NCI-H1436 treated with DMSO at 0.1 percent for 48 hours (cell line): ENCODE results near the gene MEF2D.

ENCODE experiments used
- DNase-seq: peaks from one replicate; lab custom pipeline; 2025; lab: John Stamatoyannopoulos, UW

The MEF2D gene

DNA sequence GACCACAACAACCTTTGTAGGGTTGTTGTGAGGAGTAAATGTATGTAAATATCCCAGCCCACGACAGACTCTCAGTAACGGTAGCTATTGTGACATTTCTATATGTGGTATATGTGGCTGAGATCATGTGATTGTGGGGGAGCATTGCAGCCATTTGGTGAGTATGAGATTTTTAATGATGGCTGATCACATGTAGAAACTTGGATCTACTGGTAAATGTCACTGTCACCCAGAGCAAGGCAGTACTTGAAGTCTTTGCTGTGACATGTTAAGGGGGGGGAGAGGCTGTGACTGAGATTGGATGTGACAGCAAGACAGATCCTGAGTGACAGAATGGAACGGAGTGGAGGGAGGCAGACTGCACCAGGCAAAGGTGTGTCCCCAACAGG is 23.9 kb upstream of the MEF2D start:
- DNase-seq = no peak

DNA sequence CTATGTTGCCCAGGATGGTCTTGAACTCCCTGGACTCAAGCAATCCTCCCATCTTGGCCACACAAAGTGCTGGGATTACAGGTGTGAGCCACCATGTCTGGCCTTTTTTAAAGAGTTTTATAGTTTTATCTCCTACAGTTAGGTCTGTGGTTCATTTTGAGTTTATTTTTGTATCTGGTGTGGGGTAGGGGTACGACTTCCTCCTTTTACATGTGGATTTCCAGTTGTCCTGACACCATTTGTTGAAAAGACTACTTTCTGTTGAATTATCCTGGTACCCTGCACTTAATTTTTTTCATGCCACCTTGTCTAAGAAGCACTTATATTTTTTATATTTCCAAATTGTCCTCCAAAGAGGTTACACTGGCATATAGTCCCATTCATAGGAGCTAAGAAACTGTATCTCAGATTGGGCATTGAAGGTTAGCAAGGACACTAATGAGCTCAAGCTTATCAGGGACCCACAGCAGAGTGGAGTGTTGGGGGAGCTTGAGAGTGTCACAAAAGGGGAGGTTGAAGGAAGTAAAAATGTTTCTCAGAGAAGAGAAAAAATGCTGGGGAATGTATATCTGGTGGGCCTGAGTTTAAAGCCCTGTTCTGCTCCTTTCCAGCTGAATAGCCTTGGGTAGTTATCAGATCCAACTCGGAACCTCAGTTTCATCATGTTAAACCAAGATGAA is 23.4 kb upstream of the MEF2D start:
- no peak for DNase-seq

DNA sequence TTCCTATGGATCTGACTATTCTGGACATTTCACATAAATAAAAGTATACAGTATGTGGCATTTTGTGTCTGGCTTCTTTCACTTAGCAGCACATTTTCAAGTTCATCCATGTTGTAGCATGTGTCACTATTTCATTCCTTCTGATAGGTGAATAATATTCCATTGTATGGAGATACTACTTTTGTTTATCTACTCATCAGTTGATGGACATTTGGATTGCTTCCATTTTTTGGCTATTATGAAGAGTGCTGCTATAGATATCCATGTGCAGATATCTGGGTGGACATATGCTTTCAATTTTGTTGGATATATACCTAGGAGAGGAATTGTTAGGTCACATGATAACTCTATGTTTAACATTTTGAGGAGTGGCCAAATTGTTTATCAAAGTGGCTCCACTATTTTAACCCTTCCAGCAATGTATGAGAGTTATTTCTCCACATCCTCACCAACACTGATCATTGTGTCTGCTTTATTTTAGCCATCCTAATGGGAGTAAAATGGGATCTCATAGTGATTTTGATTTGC is 21.9 kb upstream of the MEF2D start:
- DNase-seq = no peak

DNA sequence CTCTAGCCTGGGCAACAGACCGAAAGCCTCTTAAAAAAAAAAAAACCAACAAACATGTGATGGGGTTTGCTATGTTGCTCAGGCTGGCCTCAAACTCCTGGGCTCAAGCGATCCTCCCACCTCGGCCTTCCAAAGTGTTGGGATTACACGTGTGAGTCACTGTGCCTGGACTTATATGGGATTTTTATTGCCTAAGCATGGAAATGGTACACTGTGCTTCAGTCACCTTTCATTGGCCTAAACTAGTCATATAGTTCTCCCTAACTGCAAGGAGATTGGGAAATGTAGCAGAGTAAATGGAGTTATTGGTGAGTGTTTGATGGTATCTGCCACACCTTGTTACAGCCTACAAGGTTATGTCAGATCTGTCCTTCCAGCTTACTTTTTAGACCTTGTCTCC is 17.2 kb upstream of the MEF2D start:
- DNase-seq = no peak

DNA sequence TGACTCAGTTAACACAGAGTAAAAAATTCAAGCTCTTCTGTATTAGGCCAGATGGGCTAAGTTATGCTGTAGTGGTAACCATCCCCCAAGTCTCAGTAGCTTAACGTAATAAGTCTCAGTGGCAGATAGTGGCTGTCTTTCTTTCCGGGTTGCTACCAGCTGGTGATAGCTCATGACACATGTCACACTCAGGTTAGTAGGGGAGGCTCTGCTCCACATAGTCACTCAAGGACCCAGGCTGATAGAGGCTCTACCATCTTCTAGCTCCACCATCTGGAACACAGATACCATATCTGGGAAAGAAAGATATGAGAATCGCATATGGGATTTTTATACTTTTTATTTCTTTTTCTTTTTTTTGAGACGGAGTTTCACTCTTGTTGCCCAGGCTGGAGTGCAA is 16.2 kb upstream of the MEF2D start:
- no peak for DNase-seq

DNA sequence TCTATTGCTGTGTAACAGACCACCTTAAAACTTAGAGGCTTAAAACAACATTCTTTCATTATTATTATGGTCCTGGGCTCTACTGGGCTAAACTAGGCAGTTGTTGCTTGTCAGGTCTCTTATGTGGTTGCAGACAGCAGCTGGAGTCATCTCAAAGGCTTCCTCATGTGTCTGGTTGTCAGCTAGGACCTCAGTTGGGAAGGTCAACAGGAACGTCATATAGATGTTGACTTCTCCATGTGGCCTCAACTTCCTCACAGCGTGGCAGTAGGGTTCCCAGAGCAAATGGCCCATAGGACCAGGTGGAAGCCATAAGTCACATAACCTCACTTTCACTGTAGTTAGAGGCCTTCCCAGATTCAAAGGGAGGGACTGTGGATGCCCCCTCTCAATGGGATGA is 15.4 kb upstream of the MEF2D start:
- DNase-seq = no peak

DNA sequence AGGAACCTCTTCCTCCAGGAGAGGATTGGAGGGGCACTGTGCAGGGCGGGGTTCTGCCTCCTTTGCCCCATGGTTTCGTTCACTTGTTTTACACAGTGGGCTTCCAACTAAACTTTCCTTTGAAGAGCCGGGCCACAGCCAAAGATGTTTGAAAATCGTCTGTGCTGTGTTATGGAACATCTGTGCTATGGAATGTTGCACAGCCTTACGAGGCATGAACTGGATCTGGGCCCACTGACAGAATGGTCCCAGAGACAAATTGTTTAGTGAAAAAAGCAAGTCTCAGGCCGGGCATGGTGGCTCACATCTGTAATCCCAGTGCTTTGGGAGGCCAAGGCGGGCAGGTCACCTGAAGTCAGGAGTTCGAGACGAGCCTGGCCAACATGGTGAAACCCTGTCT is 12.6 kb upstream of the MEF2D start:
- DNase-seq = no peak

DNA sequence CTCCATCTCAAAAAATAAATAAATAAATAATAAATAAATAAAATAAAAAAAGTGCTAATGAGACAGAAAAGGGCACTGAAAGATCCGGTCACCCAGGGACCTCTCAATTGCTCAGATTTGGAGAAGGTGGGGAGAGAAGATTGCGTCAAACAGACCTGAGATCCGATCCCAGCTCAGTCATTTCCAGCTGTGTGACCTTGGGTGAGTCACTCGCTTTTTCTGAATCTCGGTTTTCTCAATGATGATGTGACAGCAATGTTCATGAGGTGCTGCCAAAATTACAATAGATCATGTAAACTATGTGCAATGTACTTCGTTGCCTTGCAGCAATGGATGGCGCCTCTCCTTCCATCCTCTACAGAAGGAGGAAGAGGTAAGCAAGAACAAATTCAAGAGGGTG is 11.1 kb upstream of the MEF2D start:
- DNase-seq = no peak

DNA sequence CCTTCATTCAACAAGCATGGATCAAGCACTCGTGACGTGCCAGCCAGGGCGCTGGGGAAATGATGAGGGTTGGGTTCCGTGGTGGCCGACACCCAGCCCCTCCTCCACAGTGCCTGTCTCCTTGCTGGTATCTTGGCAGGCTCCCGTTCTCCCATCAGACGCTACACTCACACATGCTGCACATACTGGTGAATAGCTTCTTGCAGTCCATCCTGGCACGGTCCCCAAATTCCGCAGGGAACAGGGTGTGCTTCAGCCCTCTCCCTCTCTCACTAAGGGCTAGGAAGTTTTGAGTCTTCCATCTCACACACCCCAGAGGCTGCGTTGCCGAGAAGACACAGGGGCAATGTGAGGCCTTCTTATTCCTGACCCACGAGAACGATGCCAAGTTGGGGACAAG is 10.1 kb upstream of the MEF2D start:
- no peak for DNase-seq

DNA sequence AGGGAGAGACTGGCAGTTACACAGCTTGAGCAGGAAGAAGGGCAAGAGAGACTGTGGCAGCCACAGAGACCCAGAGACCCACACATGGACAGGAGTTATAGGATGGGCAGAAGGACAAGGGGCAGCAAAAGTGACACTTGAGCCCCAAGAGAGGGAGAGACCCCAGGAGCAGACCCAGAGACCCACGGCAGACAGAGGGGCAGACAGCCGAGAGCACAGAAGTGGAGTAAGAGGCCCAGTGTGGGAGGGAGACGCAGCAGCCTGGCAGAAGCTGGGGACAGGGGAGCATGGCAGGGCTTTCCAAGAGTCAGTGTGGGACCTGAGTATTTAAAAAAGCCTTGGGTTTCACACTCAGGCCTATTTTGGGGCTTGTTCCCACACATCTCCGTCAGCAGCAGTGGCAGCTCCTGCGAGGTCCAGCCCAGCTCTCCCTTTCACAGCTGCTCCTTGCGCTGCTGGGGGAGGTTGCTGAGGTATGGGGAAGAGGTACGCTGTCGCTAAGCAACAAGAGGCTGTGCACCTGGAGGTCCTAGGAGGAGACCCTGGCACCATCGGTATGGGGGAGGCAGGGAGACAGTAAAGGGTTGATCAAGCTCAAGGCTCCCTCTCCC is 9.0 kb upstream of the MEF2D start:
- no peak for DNase-seq

DNA sequence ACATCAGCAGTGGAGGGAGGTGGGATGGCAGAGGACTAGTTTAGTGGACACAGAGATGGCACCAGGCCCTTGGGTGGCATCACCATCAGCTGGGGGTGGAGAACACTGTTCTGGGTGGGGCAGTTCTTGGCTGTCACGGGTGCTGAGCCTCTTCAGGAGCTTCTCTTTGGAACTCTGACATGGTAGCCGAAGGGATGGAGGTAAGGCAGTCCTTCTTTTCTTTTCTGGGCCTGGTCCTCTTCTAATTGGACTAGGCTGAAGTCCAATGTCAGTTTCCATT is 8.3 kb upstream of the MEF2D start:
- DNase-seq = no peak

DNA sequence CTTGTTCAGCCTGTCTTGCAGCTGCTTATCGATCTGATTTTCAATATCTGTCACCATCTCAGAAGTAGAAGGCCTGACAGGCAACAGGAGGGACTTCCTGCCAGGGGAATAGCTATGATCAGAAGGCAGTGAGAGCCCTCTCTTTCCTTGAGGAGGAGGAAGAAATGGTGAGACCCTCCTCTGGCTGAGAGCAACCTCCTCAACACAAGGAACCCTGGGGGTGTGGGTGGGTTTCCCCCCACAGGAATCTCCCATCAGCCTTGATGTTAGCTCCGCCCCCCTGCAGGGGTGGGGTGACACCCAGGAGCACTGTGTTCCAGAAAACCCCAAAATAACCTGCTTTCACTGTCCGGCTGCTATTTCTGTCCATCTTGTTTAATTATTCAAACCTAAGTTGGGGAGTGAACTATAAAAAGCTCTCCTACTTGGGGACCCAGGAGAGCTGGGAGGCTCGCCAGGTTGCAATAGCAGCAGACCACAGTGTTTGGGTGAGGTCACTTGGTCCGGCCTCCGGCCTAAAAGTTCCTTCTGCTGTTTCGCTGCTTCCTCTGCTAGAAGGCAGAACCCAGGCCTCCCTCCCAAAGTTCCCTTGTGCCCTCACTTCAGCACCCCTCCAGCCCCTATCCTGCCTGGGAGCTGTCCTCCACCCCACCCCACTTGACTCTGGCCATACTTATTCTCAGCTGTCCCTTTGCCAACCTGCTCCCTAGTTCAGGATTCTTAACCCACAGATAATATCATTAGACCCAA is 7.8 kb upstream of the MEF2D start:
- no peak for DNase-seq

DNA sequence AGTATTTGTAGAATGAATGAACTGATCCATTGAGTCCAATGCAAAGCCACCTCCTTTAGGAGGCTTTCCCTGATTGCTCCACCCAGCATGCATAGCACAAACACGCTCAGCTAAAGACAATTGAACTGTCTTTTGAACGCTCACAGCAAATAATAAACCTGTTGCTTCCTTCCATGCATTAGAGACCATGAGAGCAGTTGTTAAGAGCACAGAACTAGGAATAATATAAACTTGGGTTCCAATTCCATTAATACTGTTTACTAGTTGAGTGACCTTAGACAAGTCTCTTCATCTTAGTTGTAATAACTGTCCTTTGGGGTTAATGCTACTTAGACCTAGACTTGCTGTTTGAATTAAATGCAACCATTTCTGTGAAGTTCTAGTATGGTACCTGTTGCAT is 5.9 kb upstream of the MEF2D start:
- no peak for DNase-seq

DNA sequence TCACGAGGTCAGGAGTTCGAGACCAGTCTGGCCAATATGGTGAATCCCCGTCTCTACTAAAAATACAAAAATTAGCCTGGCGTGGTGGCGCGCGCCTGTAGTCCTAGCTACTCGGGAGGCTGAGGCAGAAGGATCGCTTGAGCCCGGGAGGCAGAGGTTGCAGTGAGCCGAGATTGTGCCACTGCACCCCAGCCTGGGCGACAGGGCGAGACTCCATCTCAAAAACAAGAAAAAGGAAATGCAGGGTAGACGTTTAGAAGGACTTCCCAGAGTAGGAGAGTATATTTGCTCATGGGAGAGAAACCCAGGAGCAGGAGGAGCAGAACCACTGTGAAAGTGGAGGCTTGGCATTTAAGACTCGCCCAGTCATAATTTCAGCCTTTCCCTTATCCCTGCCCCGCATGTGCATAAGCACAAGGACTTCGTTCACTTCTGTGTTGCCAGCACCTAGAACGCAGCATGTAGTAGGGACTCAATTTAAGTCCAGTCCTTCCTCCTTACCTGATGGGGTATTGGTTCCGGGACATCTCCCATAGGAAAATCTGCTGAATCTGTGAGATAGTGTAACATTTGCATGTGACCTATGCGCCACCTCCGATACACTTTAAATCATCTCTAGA is 5.2 kb upstream of the MEF2D start:
- DNase-seq = no peak

DNA sequence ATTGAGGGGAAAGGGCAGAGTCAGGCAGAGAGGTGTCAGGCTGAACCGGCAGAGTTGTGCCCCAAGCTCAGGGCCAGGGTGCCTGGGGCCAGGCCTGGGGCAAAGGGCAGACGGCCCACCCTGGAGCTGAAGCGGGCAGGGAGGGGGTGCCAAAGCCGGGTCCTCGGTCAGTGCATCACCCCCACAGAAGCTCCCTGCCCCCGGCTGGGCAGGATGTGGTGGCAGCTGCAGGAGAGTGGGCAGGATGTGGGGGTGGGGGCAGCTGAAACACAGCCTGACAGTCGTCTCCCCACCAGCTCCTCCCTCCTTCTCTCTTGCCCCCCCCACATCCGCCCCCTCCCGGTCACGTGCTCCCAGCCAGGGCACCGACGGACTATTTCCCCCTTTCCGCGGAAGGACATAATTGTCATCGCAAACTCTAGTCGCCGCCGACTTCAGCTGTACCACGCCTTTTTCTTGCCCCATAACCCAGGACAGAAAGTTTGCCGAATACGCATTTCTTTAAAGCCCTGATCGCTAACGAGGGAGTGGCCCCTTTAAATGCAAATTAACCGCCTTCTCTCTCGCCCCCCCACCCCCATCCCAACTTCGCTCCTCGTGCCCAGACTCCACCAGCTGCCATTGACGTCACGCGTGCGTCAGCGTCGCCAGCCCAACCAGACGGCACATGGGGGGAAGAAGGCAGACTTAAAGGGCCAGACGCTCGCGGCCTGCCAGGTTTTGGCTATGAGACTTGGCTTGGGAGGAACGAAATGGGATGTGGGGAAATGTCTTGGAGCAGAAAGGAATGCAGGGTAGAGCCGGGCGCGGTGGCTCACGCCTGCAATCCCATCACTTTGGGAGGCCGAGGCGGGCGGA is 4.5 kb upstream of the MEF2D start:
- DNase-seq = peak; percentile 83

DNA sequence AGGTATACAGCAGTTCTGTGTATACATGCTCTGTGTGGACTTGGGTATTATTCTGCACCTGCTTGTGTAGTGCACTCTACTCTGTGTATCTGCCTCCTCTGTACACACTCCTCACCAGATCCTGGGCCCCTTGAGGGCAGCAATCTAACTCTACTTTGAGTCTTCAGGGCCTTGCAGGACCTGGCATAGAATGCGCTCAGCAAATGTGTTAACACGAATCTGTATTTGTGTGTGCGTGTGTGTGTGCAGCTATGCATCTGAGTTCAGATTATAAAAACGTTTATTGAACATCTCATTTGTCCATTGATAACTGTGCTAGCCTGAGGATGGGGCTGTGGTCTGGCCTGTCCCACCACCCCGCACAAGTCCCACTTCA is 3.9 kb upstream of the MEF2D start:
- peak; percentile 89 for DNase-seq

DNA sequence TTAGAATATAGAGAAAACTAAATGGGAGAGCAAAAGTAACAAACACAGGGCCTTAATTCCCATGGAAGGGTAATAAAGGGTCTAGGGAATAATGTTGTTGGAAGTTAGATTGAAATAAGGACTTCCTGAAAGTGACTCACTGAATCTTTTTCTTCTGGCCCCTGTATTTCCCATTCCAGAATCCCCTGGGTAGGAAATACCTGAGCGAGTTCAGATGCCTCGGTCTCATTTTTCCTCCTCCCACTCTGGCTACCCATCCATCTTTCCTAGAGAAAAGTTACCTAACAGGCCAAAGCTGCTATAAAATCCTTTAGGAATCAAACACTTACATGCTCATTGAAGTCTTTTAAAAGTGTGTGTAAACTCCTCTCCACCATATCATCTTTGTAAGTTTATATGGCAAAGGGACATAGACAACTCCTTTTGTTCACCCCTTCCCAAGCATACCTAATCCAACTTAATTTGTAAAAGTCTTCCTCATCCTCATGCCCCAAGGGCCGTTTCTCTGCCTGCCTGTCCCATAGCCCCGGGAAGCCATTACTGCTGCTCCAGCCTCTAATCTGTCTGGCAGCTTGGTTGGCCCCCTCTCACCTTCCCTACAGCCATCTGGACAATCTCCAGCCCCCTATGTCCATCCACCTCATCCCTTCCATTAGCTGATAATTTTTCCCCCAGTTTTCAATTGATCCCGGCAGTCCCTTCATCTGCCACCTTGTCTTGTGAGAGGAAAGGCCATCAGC is 3.3 kb upstream of the MEF2D start:
- DNase-seq = no peak

DNA sequence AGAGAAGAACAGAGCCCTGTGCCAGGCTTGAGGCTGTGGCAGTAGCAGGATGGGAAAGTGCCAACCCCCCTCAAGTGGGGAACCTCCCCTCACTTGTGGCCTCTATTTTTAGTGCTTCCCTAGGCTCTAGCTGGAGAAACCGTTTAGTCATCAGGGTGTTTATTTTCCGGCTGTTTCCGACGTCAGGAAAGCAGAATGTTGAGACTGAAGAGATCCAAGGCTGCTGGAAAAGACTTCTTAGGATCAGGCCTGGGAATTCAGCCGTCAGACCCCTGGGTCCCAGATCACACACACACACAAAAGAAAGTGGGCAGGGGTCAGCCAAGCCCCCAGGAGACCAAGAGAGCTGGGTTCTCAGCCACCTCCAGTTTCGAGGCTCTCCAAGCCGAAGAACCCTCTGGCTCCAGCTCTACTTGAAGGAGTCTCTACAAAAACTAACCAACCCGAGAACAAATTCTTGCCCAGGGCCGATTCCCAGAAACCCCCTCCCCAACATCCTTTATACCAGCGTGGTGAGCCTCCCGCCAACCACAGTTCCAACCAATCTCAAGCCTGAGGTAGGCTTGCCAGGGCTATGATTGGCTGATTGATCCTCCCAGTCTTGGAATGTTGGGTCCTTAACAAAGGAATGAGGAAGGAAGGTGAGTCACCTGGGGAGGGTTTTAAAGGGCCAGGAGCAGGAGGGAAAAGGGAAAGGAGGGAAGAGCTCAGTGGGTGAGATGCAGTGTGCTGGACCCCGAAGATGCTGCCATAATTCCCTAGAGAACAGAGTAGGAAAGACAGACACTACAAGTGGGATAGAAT is 2.5 kb upstream of the MEF2D start:
- no peak for DNase-seq

DNA sequence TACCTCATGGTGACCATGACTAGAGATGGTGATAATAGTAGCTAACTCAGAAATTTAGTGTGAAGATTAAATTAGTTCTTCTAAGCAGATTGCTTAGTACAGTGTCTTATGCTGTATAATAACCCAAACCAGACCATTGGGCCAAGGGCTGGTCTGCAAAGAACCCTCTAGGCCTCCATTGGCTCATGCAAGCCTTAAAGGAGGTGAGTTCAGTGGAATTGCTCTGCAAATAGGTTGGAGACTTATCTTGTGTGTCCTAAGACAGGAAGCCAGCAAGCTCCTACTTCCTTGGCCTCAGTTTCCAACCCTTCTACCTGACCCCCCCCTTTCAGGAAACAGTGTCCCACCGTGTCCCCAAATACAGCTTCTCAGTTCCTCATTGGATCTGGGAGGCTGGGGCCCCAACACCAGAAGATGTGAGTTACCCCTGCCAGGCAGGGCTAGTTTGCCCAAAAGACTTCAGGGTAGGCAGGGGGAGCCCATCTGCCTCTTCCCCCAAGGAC is 1.9 kb upstream of the MEF2D start:
- DNase-seq = no peak

DNA sequence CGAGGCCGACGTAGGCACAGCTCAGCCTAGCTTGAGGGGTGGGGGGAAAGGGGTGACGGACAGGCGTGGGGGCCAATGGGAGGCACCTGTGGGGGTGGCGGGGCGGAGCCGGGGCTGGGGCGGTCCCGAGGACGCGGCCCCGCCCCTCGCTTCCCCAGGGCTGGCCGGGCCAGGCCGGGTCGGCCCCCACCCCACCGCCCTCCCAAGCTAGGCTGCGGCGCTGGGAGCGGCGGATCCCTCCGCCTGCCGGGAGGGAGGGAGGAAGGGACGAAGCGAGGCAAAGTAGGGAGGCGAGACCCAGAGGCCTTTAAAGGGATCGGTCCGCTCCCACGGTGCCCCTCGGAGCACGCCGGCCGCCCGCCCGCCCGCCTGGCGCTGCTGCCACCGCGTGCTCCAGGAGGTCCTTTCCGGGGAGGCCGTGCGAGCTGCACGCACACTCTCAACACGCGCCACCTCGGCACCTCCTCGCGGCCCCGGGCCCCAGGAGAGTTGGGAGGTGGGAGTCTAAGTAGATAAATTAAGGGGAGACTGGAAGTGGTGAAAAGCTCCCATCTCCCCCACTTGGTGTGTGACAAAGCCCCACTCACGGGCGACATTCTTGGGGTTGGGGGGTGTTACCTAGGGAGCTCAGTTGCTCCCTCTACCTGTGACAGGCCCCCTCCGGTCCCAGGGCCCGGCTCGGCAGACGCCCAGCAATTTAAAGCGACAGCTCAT is 375 bp upstream of the MEF2D start:
- DNase-seq = peak; percentile 59
